Ramos (cell line): ENCODE measurements around the gene PPP1R3A.

Source experiments
- in situ Hi-C: fragments of 300-500 bp; cut with MboI; formaldehyde crosslinking; loops from one replicate; pipeline ENCODE4 v1.14.3; 2022; ENCODE audit warnings: low sequenced_read_pairs; ENCODE audit not compliant: unreplicated experiment

Gene PPP1R3A

GRCh38 chr7:113890331-113891030 is 28.3 kb downstream of the PPP1R3A start:
- in situ Hi-C loops = no loop called here

GRCh38 chr7:113883096-113883495 is 35.7 kb downstream of the PPP1R3A start:
- in situ Hi-C loops = no loop called here

- in situ Hi-C loops = no loop called here
These were observed 38.2 kb downstream of the PPP1R3A start for GRCh38 chr7:113880559-113880958.

GRCh38 chr7:113878394-113878992 is 40.3 kb downstream of the PPP1R3A start:
- in situ Hi-C loops = no loop called here

- in situ Hi-C loops = no loop called here
These were observed 43.6 kb downstream of the PPP1R3A start for GRCh38 chr7:113875224-113875623.

GRCh38 chr7:113873554-113874151 is 45.2 kb downstream of the PPP1R3A start:
- in situ Hi-C loops = no loop called here

GRCh38 chr7:113872981-113873380 is 45.8 kb downstream of the PPP1R3A start:
- in situ Hi-C loops = no loop called here

GRCh38 chr7:113867325-113867724 is 51.5 kb downstream of the PPP1R3A start:
- in situ Hi-C loops = no loop called here

- in situ Hi-C loops = no loop called here
These were observed 62.8 kb downstream of the PPP1R3A start for GRCh38 chr7:113856010-113856409.

- in situ Hi-C loops = no loop called here
These were observed 77.9 kb downstream of the PPP1R3A start for GRCh38 chr7:113840954-113841353.

GRCh38 chr7:113835367-113835766 is 83.4 kb downstream of the PPP1R3A start:
- in situ Hi-C loops = no loop called here

GRCh38 chr7:113832196-113832745 is 86.5 kb downstream of the PPP1R3A start:
- in situ Hi-C loops = no loop called here

GRCh38 chr7:113831556-113831955 is 87.3 kb downstream of the PPP1R3A start:
- in situ Hi-C loops = no loop called here

- in situ Hi-C loops = no loop called here
These were observed 90.2 kb downstream of the PPP1R3A start for GRCh38 chr7:113828581-113828980.
